Large intestine (tissue), 3 donors: Measurements from ENCODE around the gene GALNT16. TPM values are rescaled to one million over a fixed set of nuclear protein-coding genes. Genes with fewer than 3 reads are reported as not detected.

Experiments used
- DNase-seq, 2 donors: peaks; one replicate each; pipeline versions ENCODE4 v3.0.0 to v3.0.0-alpha.2; 2013
- H3K27ac ChIP-seq: one replicate; pipeline ENCODE4 v1.5.1; 2013; ENCODE audit warnings: low read length
- H3K27me3 ChIP-seq: 2 replicates; pipeline ENCODE4 v1.6.1; 2013; ENCODE audit warnings: low read length; ENCODE audit not compliant: control insufficient read depth, insufficient read depth
- H3K36me3 ChIP-seq: 2 replicates; pipeline ENCODE4 v1.6.1; 2013; ENCODE audit warnings: low read length; ENCODE audit not compliant: control insufficient read depth, insufficient read depth
- H3K4me1 ChIP-seq: one replicate; pipeline ENCODE4 v1.6.1; 2013; ENCODE audit warnings: low read length; ENCODE audit not compliant: control insufficient read depth, insufficient read depth
- H3K4me3 ChIP-seq: one replicate; pipeline ENCODE4 v1.5.1; 2013; ENCODE audit warnings: low read length
- H3K9me3 ChIP-seq: one replicate; pipeline ENCODE4 v1.6.1; 2013; ENCODE audit warnings: mild to moderate bottlenecking, low read depth, low read length, moderate library complexity; ENCODE audit not compliant: control insufficient read depth
- WGBS: methylation state at CpG from one replicate; pipeline ENCODE4 v1.1.5; 2013; ENCODE audit warnings: low lambda C conversion rate; ENCODE audit not compliant: insufficient coverage; 5-methylcytosine and 5-hydroxymethylcytosine counted together
- polyA plus RNA-seq: library from polyadenylated mRNA; unstranded; fragments of 120-200 nt; gene quantifications from one replicate; pipeline ENCODE4 v1.2.1, GENCODE V29; 2013

Gene GALNT16
- polyA plus RNA-seq, 1 donor = 20.4 TPM

DNA sequence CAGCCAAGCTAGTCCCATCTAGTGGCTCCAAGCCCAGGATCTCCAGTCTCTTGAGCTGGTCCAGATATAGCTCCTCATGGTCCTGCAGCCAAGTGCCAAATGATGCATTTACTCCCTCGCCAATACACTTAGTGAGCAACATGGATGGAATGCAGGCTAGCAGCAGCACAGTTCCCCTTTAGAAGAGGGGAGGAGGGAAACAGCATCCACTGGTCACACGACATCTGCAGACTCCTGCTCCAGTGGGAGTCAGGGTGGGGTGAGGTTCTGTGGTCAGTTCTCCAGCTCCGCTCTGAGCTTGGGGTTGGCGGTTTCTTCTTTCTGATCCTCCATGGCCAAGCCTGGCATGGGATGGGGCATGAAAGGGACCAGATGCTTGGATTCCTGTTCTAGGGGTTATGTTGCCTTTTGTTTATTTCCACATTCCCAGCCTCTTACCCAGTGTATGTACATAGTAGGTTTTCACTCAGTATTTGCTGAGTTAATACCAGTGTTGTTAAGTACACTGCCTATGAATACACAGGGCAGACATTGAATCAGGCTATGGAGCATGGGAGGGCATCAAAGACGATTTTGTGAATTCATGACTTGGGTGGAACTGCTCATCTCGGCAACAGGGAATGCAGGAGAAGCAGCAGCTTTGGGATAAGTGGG lies 57.3 kb downstream of the GALNT16 start:
- WGBS = no CpG with 5 or more reads among the region's 6 CpGs
- H3K27ac ChIP-seq = no peak overlapping the region
- no peaks in the 10 kb centered on the region for H3K4me1 ChIP-seq
- H3K4me3 ChIP-seq = no peak overlapping the region
- H3K27me3 ChIP-seq = no peaks in the 10 kb centered on the region
- H3K36me3 ChIP-seq = peaks cover 3% of the 10 kb centered on the region
- DNase-seq = peak; percentile 14 to 21
- no peaks in the 10 kb centered on the region for H3K9me3 ChIP-seq

GRCh38 chr14:69317780-69318179 lies 57.8 kb downstream of the GALNT16 start:
- Histone ChIP-seq H3K9me3 (no peaks in the 10 kb centered on the region), H3K27ac (no peak overlapping the region), H3K36me3 (peaks cover 3% of the 10 kb centered on the region), H3K27me3 (no peaks in the 10 kb centered on the region), H3K4me1 (no peaks in the 10 kb centered on the region), H3K4me3 (no peak overlapping the region)
- no CpG with 5 or more reads among the region's 5 CpGs for WGBS
- DNase-seq = no peak

DNA sequence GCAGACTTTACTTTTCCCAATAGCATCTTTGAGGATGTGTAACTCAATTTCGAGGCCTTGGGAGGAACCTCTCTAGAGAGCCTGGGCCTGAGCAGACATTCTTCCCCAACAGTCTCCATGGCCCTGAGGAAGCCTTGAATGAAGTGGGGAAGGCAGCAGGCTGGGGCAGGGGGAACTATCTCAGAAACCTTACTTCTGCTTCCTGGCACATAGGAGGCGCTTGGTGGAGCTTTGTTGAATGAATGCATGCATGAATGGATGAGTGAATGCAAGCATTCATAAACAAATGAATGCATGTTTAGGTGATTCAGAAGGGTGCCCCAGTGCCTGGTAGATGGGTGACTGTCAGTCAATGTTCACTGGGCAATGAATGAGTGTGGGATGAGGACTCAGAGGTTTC lies 58.3 kb downstream of the GALNT16 start:
- Histone ChIP-seq H3K27ac (no peak overlapping the region), H3K9me3 (no peaks in the 10 kb centered on the region), H3K4me1 (no peaks in the 10 kb centered on the region), H3K27me3 (no peaks in the 10 kb centered on the region), H3K4me3 (no peak overlapping the region), H3K36me3 (peaks cover 3% of the 10 kb centered on the region)
- no peak for DNase-seq
- no CpG with 5 or more reads among the region's 2 CpGs for WGBS

DNA sequence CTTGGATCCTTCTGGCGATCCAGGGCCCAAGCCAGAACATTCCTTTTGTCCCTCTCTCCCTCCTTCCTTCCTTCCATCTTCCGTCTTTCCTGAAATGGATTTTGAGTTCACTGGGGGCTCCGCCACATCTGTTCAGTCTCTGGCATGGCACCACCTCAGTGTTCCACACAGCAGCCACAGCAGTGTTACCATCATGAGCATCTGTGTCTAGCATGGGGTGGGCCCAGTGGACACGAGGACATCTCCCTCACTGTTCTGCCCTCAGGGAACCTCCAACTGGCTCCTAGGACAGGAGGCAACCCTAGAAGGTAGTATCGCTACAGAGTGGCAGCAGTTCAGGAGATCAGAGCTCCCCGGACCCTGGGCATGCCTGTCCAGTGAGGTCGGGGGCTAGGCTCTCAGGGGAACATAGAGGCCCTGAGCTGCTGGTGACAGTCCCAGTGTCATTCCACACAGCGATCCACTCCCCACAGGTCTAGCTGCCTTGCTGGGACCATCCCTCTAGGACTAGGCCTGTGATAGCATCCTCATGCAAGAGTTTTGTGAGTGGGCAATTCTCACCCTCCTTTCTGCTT lies 59.0 kb downstream of the GALNT16 start:
- Histone ChIP-seq H3K36me3 (peaks cover 3% of the 10 kb centered on the region), H3K27me3 (no peaks in the 10 kb centered on the region), H3K9me3 (no peaks in the 10 kb centered on the region), H3K4me1 (no peaks in the 10 kb centered on the region), H3K27ac (no peak overlapping the region), H3K4me3 (no peak overlapping the region)
- no CpG with 5 or more reads among the region's 8 CpGs for WGBS
- no peak for DNase-seq

DNA sequence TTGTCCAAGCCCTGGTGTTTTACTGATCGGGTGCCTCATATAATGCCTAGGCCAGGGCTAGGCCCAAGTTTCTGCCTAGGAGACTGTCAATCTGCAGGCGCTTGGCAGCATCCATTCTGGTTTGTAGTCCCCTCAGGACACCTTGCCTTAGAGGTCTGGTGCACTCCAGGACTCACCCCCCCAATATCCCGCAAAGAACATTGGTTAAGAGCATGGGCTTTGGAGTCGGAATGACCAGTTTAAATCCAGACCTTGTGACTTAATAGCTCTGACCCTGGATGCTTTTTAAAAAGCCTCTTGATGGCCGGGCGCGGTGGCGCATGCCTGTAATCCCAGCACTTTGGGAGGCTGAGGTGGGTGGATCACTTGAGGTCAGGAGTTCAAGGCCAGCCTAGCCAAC lies 60.0 kb downstream of the GALNT16 start:
- no peak overlapping the region for H3K27ac ChIP-seq
- DNase-seq = no peak
- H3K36me3 ChIP-seq = peaks cover 6% of the 10 kb centered on the region
- H3K4me3 ChIP-seq = no peak overlapping the region
- WGBS = no CpG with 5 or more reads among the region's 8 CpGs
- no peaks in the 10 kb centered on the region for H3K27me3 ChIP-seq
- no peaks in the 10 kb centered on the region for H3K9me3 ChIP-seq
- H3K4me1 ChIP-seq = no peaks in the 10 kb centered on the region

GRCh38 chr14:69320581-69321365 lies 60.8 kb downstream of the GALNT16 start:
- peaks cover 7% of the 10 kb centered on the region for H3K36me3 ChIP-seq
- no peak for DNase-seq
- H3K27me3 ChIP-seq = no peaks in the 10 kb centered on the region
- H3K4me1 ChIP-seq = no peaks in the 10 kb centered on the region
- no CpG with 5 or more reads among the region's 18 CpGs for WGBS
- H3K27ac ChIP-seq = no peak overlapping the region
- no peaks in the 10 kb centered on the region for H3K9me3 ChIP-seq
- H3K4me3 ChIP-seq = no peak overlapping the region

GRCh38 chr14:69321601-69322330 lies 61.8 kb downstream of the GALNT16 start:
- H3K4me1 ChIP-seq = no peaks in the 10 kb centered on the region
- no peak overlapping the region for H3K27ac ChIP-seq
- no peaks in the 10 kb centered on the region for H3K27me3 ChIP-seq
- H3K9me3 ChIP-seq = no peaks in the 10 kb centered on the region
- H3K4me3 ChIP-seq = no peak overlapping the region
- no peak for DNase-seq
- H3K36me3 ChIP-seq = peaks cover 14% of the 10 kb centered on the region
- 100% methylated on average over 1 of the region's 11 CpGs for WGBS

DNA sequence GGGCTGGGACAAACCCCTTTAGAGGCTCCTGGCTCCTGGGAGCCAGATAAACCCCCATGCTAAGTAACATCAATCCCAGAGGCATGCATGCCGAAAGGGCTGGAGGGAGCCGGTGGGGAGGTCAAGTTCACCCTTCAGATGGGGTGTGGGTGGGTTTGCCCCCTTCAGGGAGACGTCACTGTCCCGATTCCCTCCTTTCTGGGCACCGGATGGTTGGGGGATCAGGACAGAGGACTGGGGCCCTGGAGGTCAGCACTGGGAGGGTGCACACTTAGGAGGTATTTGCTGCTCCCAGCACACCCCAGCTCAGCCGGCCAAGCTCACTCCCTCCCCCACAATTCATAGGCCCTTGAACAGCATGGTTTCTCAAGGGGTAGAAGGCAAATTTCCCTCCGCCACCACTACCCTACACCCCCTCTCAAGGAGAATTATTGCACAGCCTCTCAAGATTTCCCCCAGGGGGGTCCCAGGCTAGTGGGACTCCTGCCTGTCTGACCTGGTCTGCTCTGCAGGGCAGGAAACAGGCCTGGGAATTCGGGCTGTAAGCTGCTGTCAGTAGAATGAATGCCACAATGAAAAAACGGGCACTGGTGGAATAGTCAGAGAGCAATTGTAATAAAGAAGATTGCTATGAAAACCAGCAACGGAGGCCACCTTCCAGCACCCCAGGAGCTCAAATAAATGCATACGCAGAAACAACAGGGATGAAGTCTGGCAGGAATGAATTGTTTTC lies 63.5 kb downstream of the GALNT16 start:
- Histone ChIP-seq H3K36me3 (peaks cover 14% of the 10 kb centered on the region), H3K27ac (no peak overlapping the region), H3K4me1 (no peaks in the 10 kb centered on the region), H3K9me3 (no peaks in the 10 kb centered on the region), H3K4me3 (no peak overlapping the region), H3K27me3 (no peaks in the 10 kb centered on the region)
- no peak for DNase-seq
- 73% methylated on average over 3 of the region's 11 CpGs for WGBS

- no CpG with 5 or more reads among the region's 1 CpG for WGBS
- H3K9me3 ChIP-seq = no peaks in the 10 kb centered on the region
These were observed 64.0 kb downstream of the GALNT16 start for GRCh38 chr14:69323999-69324282.

GRCh38 chr14:69324341-69324931 lies 64.5 kb downstream of the GALNT16 start:
- no peak overlapping the region for H3K27ac ChIP-seq
- no peaks in the 10 kb centered on the region for H3K9me3 ChIP-seq
- peaks cover 14% of the 10 kb centered on the region for H3K36me3 ChIP-seq
- WGBS = no CpG with 5 or more reads among the region's 9 CpGs
- no peak for DNase-seq
- H3K4me3 ChIP-seq = no peak overlapping the region
- no peaks in the 10 kb centered on the region for H3K27me3 ChIP-seq
- no peaks in the 10 kb centered on the region for H3K4me1 ChIP-seq

More at GRCh38 chr14:69323999-69324282, 64.0 kb downstream of the GALNT16 start:
- no peak overlapping the region for H3K4me3 ChIP-seq
- H3K27ac ChIP-seq = no peak overlapping the region
- H3K36me3 ChIP-seq = peaks cover 14% of the 10 kb centered on the region
- H3K27me3 ChIP-seq = no peaks in the 10 kb centered on the region
- no peak for DNase-seq
- no peaks in the 10 kb centered on the region for H3K4me1 ChIP-seq
